ENCODE results near the gene TLR10. TPM values are rescaled to one million over a fixed set of nuclear protein-coding genes. Genes with fewer than 3 reads are reported as not detected.

The TLR10 gene
- total RNA-seq, 1 experiment from 2014 or later = not detected

DNA sequence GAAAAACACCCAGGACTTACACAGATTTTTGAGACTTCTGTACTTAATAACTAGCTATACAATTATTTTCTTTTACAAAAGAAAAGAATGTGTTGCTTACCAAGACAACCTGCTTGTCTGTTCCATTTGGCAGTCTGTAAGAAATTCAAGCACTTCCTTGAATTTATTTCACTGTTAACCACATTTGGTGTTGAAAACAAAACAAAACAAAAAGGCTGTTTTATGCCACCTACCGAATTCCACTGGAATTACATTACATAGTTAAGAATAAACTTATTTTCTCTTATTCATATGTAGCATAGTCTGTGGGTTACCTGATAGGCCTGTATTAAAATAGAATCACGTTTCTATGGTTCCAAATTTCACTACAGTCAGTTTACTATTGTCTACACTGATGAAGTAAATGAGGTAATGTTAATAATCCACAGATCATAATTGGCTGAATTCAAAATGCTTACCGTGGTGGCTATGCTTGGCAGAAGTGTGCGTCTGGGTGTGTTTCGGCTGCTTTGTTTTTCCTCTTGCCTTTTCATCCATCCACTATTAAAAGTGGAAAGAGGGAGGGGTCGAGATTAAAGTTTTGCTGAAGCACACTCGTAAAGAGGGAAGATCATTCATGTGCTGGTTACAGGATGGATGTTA, 22.0 kb upstream of the TLR10 start, which contains the start of gene TLR1:
TLR1 (minus strand) TSS at position 138 of the 642 bp plus-strand sequence. CDS start 5,960 bp downstream, outside the sequence.
- no peak within 1 kb of the TSS for H3K4me3 ChIP-seq (ENCODE audit: low read length)
- POLR2A ChIA-PET (ENCODE audit: unreplicated experiment) = no interaction called here
- peaks cover 9% of the 10 kb centered on the region for H3K4me1 ChIP-seq (ENCODE audit: insufficient read depth, low read length)
- DNase-seq = peak; percentile 65
- BruUV-seq (replicated peaks) = no TSS peak
- ATAC-seq = peak; percentile 64
- CTCF ChIA-PET = interaction anchor here (0.9 kb wide), 1 partner anchor 45 kb away, joined by 3 read pairs; no protein-coding TSS in a partner anchor
- TF ChIP-seq EZH2phosphoT487 (IDR thresholded peaks at IDR 0.05; ENCODE audit: borderline replicate concordance, low read length) (no peak), EZH2 (IDR thresholded peaks at IDR 0.05; ENCODE audit: low read length, unreplicated experiment) (no peak)
- TF ChIP-seq, protein P1, sequence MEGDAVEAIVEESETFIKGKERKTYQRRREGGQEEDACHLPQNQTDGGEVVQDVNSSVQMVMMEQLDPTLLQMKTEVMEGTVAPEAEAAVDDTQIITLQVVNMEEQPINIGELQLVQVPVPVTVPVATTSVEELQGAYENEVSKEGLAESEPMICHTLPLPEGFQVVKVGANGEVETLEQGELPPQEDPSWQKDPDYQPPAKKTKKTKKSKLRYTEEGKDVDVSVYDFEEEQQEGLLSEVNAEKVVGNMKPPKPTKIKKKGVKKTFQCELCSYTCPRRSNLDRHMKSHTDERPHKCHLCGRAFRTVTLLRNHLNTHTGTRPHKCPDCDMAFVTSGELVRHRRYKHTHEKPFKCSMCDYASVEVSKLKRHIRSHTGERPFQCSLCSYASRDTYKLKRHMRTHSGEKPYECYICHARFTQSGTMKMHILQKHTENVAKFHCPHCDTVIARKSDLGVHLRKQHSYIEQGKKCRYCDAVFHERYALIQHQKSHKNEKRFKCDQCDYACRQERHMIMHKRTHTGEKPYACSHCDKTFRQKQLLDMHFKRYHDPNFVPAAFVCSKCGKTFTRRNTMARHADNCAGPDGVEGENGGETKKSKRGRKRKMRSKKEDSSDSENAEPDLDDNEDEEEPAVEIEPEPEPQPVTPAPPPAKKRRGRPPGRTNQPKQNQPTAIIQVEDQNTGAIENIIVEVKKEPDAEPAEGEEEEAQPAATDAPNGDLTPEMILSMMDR (conservative IDR thresholded peaks at IDR 0.05; ENCODE audit: low read depth, low read length) = peak; percentile 63
- no peaks in the 10 kb centered on the region for H4K20me1 ChIP-seq (ENCODE audit: low read length)
- peak within 1 kb of the TSS; percentile 38 for H3K27ac ChIP-seq (ENCODE audit: low read length)
- H3K9me2 ChIP-seq (replicated peaks; ENCODE audit: low read length) = no peaks in the 10 kb centered on the region
- H3F3A ChIP-seq (ENCODE audit: low read length, unreplicated experiment) = no peaks in the 10 kb centered on the region
- no peaks in the 10 kb centered on the region for H3K79me2 ChIP-seq (ENCODE audit: low read length)
- no peaks in the 10 kb centered on the region for H3K9me3 ChIP-seq (ENCODE audit: low read length)
- H3K9ac ChIP-seq (ENCODE audit: low read length) = no peak within 1 kb of the TSS
- H2AFZ ChIP-seq (ENCODE audit: low read length) = peak within 1 kb of the TSS; percentile 66
- no peaks in the 10 kb centered on the region for H3K36me3 ChIP-seq (ENCODE audit: low read depth, low read length)
- intact Hi-C loops (cut with micrococcal nuclease) = loop anchor here (2.0 kb wide), 1 partner anchor 46 kb away; no protein-coding TSS in a partner anchor
- H3K27me3 ChIP-seq (ENCODE audit: low read length) = no peaks in the 10 kb centered on the region
- H3K4me2 ChIP-seq (ENCODE audit: low read length) = peak within 1 kb of the TSS; percentile 73

- no peaks in the 10 kb centered on the region for H3K27me3 ChIP-seq (ENCODE audit: low read length)
- H3K4me3 ChIP-seq (ENCODE audit: low read length) = no peak overlapping the region
- H3K27ac ChIP-seq (ENCODE audit: low read length) = peak overlapping the region; percentile 38
- CTCF ChIA-PET = interaction anchor here (0.9 to 1.2 kb wide), 2 partner anchors 21 to 44 kb away, joined by 3 to 6 read pairs; partner anchors contain the start of gene TLR10
- H3K4me2 ChIP-seq (ENCODE audit: low read length) = peak overlapping the region; percentile 73
- no peaks in the 10 kb centered on the region for H3K79me2 ChIP-seq (ENCODE audit: low read length)
- DNase-seq (peak; percentile 23), ATAC-seq (peak; percentile 58)
- no peaks in the 10 kb centered on the region for H3F3A ChIP-seq (ENCODE audit: low read length, unreplicated experiment)
- H3K9ac ChIP-seq (ENCODE audit: low read length) = no peak overlapping the region
- no peak for TF ChIP-seq EZH2 (IDR thresholded peaks at IDR 0.05; ENCODE audit: low read length, unreplicated experiment)
- TF ChIP-seq, protein P1 (conservative IDR thresholded peaks at IDR 0.05; ENCODE audit: low read depth, low read length) = no peak
- TF ChIP-seq EZH2phosphoT487 (IDR thresholded peaks at IDR 0.05; ENCODE audit: borderline replicate concordance, low read length) = no peak
- peak overlapping the region; percentile 66 for H2AFZ ChIP-seq (ENCODE audit: low read length)
- H3K36me3 ChIP-seq (ENCODE audit: low read depth, low read length) = no peaks in the 10 kb centered on the region
- POLR2A ChIA-PET (ENCODE audit: unreplicated experiment) = interaction anchor here (0.6 kb wide), 1 partner anchor 675 kb away, joined by 3 read pairs; no protein-coding TSS in a partner anchor
- H3K4me1 ChIP-seq (ENCODE audit: insufficient read depth, low read length) = peaks cover 9% of the 10 kb centered on the region
- H4K20me1 ChIP-seq (ENCODE audit: low read length) = no peaks in the 10 kb centered on the region
- H3K9me2 ChIP-seq (replicated peaks; ENCODE audit: low read length) = no peaks in the 10 kb centered on the region
- no TSS peak for BruUV-seq (replicated peaks)
- intact Hi-C loops (cut with micrococcal nuclease) = loop anchor here (2.0 kb wide), 1 partner anchor 45 kb away; no protein-coding TSS in a partner anchor
- no peaks in the 10 kb centered on the region for H3K9me3 ChIP-seq (ENCODE audit: low read length)
Measured at GRCh38 chr4:38803833-38804653, 21.3 kb upstream of the TLR10 start.

Measured in PC-3 (cell line).